MM.1S (cell line): Measurements from ENCODE around the gene LAMC3.

Source experiments
- DNase-seq: peaks from one replicate; pipeline ENCODE4 v3.0.0-alpha.2; 2015
- H2AFZ ChIP-seq: fragments of 300-600 bp; sonication (generic); 2 replicates; pipeline ENCODE4 v1.6.0; 2016; ENCODE audit warnings: antibody characterized with exemption, low read length
- H3F3A ChIP-seq: fragments of 300-600 bp; sonication (generic); 2 replicates; pipeline ENCODE4 v1.6.1; 2016; ENCODE audit warnings: mild to moderate bottlenecking, antibody characterized with exemption, low read length, moderate library complexity, mixed read lengths; ENCODE audit not compliant: insufficient read depth
- H3K27ac ChIP-seq: fragments of 300-600 bp; sonication (generic); 2 replicates; pipeline ENCODE4 v1.5.1; 2016; ENCODE audit warnings: mild to moderate bottlenecking, low read length
- H3K27me3 ChIP-seq: fragments of 300-600 bp; sonication (generic); replicated peaks from 2 replicates; pipeline ENCODE4 v1.6.0; 2016; ENCODE audit warnings: low read length; ENCODE audit not compliant: insufficient read depth
- H3K36me3 ChIP-seq: fragments of 300-600 bp; sonication (generic); replicated peaks from 2 replicates; pipeline ENCODE4 v1.6.1; 2016; ENCODE audit warnings: mild to moderate bottlenecking, low read length, mixed read lengths; ENCODE audit not compliant: insufficient read depth
- H3K4me1 ChIP-seq: fragments of 300-600 bp; sonication (generic); 2 replicates; pipeline ENCODE4 v1.6.1; 2016; ENCODE audit warnings: low read length, mixed read lengths
- H3K4me2 ChIP-seq: fragments of 300-600 bp; sonication (generic); 2 replicates; pipeline ENCODE4 v1.6.0; 2016; ENCODE audit warnings: low read depth, low read length
- H3K4me3 ChIP-seq: fragments of 300-600 bp; sonication (generic); 2 replicates; pipeline ENCODE4 v1.5.1; 2016; ENCODE audit warnings: low read length, mixed read lengths
- H3K79me2 ChIP-seq: fragments of 300-600 bp; sonication (generic); 2 replicates; pipeline ENCODE4 v1.6.1; 2016; ENCODE audit warnings: mixed run types, low read length, mixed read lengths
- H3K9ac ChIP-seq: fragments of 300-600 bp; sonication (generic); 2 replicates; pipeline ENCODE4 v1.6.1; 2016; ENCODE audit warnings: low read length, mixed read lengths
- H3K9me2 ChIP-seq: fragments of 300-600 bp; sonication (generic); replicated peaks from 2 replicates; pipeline ENCODE4 v1.6.1; 2016; ENCODE audit warnings: mild to moderate bottlenecking, low read length, mixed read lengths; ENCODE audit not compliant: insufficient read depth
- H3K9me3 ChIP-seq: fragments of 300-600 bp; sonication (generic); replicated peaks from 2 replicates; pipeline ENCODE4 v1.6.1; 2016; ENCODE audit warnings: mild to moderate bottlenecking, low read length, mixed read lengths; ENCODE audit not compliant: insufficient read depth
- H4K20me1 ChIP-seq: fragments of 300-600 bp; sonication (generic); 2 replicates; pipeline ENCODE4 v1.6.1; 2016; ENCODE audit warnings: mild to moderate bottlenecking, low read length, moderate library complexity, mixed read lengths; ENCODE audit not compliant: insufficient read depth
- EZH2 ChIP-seq: fragments of 300-600 bp; sonication (generic); optimal IDR thresholded peaks from 2 replicates; pipeline ENCODE3; 2017; ENCODE audit warnings: low read depth, mild to moderate bottlenecking, antibody characterized with exemption, low read length, mixed read lengths
- EZH2phosphoT487 ChIP-seq: fragments of 300-600 bp; sonication (generic); IDR thresholded peaks from 2 replicates; pipeline ENCODE4 v1.6.1; 2018; ENCODE audit warnings: antibody characterized with exemption, low read length
- TF ChIP-seq, protein P1 (sequence below): fragments of 300-600 bp; sonication (generic); IDR thresholded peaks from 2 replicates; pipeline ENCODE4 v1.5.1; 2016; ENCODE audit warnings: antibody characterized with exemption, low read length, mixed read lengths

Gene LAMC3

GRCh38 chr9:131103024-131103423 lies 94.0 kb downstream of the LAMC3 start:
- Histone ChIP-seq H2AFZ (no peak overlapping the region), H3K79me2 (no peaks in the 10 kb centered on the region), H3K27me3 (peaks cover 52% of the 10 kb centered on the region), H3K9me2 (no peaks in the 10 kb centered on the region), H3K36me3 (no peaks in the 10 kb centered on the region), H3K9me3 (no peaks in the 10 kb centered on the region), H3K4me3 (no peak overlapping the region), H3K4me2 (no peak overlapping the region), H3K27ac (no peak overlapping the region), H4K20me1 (no peaks in the 10 kb centered on the region), H3K9ac (no peak overlapping the region), H3K4me1 (peaks cover 4% of the 10 kb centered on the region; the same call in 1 of the 2 replicates), H3F3A (no peaks in the 10 kb centered on the region)
- TF ChIP-seq, protein P1, sequence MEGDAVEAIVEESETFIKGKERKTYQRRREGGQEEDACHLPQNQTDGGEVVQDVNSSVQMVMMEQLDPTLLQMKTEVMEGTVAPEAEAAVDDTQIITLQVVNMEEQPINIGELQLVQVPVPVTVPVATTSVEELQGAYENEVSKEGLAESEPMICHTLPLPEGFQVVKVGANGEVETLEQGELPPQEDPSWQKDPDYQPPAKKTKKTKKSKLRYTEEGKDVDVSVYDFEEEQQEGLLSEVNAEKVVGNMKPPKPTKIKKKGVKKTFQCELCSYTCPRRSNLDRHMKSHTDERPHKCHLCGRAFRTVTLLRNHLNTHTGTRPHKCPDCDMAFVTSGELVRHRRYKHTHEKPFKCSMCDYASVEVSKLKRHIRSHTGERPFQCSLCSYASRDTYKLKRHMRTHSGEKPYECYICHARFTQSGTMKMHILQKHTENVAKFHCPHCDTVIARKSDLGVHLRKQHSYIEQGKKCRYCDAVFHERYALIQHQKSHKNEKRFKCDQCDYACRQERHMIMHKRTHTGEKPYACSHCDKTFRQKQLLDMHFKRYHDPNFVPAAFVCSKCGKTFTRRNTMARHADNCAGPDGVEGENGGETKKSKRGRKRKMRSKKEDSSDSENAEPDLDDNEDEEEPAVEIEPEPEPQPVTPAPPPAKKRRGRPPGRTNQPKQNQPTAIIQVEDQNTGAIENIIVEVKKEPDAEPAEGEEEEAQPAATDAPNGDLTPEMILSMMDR = no peak
- no peak for TF ChIP-seq EZH2
- no peak for TF ChIP-seq EZH2phosphoT487
- no peak for DNase-seq

DNA sequence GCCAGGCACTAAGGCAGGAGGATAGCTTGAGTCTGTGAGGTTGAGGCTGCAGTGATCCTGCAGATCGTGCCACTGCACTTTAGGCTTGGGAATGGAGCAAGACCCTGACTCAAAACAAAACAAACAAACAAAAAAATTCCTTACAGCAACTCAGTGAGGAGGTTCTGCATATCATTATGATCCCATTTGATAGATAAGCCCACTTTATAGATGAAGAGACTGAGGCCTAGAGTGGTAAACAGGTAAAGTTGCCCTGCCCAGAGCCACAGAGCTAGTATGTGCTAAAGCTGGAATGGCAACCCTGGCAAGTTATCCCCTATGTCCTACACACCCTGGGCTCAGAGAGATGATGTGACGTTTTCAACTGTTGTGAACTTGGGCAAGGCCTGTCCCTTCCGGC lies 94.6 kb downstream of the LAMC3 start:
- H3K9me3 ChIP-seq = no peaks in the 10 kb centered on the region
- H3K4me1 ChIP-seq = peaks cover 4% of the 10 kb centered on the region; the same call in 1 of the 2 replicates
- no peak overlapping the region for H3K9ac ChIP-seq
- no peak for DNase-seq
- H3K27me3 ChIP-seq = peaks cover 52% of the 10 kb centered on the region
- no peaks in the 10 kb centered on the region for H3F3A ChIP-seq
- no peaks in the 10 kb centered on the region for H3K9me2 ChIP-seq
- H3K79me2 ChIP-seq = no peaks in the 10 kb centered on the region
- TF ChIP-seq EZH2phosphoT487 (no peak), EZH2 (no peak)
- TF ChIP-seq, protein P1 = no peak
- H4K20me1 ChIP-seq = no peaks in the 10 kb centered on the region
- no peak overlapping the region for H3K4me2 ChIP-seq
- H3K36me3 ChIP-seq = no peaks in the 10 kb centered on the region
- H2AFZ ChIP-seq = no peak overlapping the region
- no peak overlapping the region for H3K27ac ChIP-seq
- no peak overlapping the region for H3K4me3 ChIP-seq

- H3K4me1 ChIP-seq = peaks cover 4% of the 10 kb centered on the region; the same call in 1 of the 2 replicates
- peaks cover 51% of the 10 kb centered on the region for H3K27me3 ChIP-seq
- H3K4me3 ChIP-seq = no peak overlapping the region
- no peaks in the 10 kb centered on the region for H3K9me3 ChIP-seq
- no peak overlapping the region for H3K27ac ChIP-seq
- no peak overlapping the region for H2AFZ ChIP-seq
- no peaks in the 10 kb centered on the region for H3K36me3 ChIP-seq
- H3K9ac ChIP-seq = no peak overlapping the region
- no peaks in the 10 kb centered on the region for H3K9me2 ChIP-seq
- TF ChIP-seq EZH2phosphoT487 (no peak), EZH2 (no peak)
- TF ChIP-seq, protein P1 = no peak
- DNase-seq = no peak
- H3K79me2 ChIP-seq = no peaks in the 10 kb centered on the region
- no peaks in the 10 kb centered on the region for H3F3A ChIP-seq
- no peak overlapping the region for H3K4me2 ChIP-seq
- no peaks in the 10 kb centered on the region for H4K20me1 ChIP-seq
Observed at GRCh38 chr9:131104016-131104740, 95.2 kb downstream of the LAMC3 start.
